Uterus (tissue), 2 donors: ENCODE results near the gene CREBZF.

Experiments
- CTCF ChIP-seq, 4 experiments: fragments of 200-600 bp in 2 of 4; fragments of 450-650 bp in 2 of 4; sonication (generic) in 2 of 4; IDR thresholded peaks; one replicate each; pipeline ENCODE4 v1.5.1; 2016 to 2019; ENCODE audit warnings: antibody characterized with exemption in 4 of 4, mild to moderate bottlenecking in 2 of 4, moderate library complexity in 1 of 4
- POLR2A ChIP-seq, 2 donors: fragments of 450-650 bp; IDR thresholded peaks; one replicate each; pipeline ENCODE4 v1.6.1; 2016; ENCODE audit warnings: antibody characterized with exemption in 2 of 2, mild to moderate bottlenecking in 1 of 2, moderate library complexity in 1 of 2

GRCh38 chr11:85651118-85651517 is 13.8 kb downstream of the CREBZF start:
- TF ChIP-seq CTCF (IDR thresholded peaks at IDR 0.05), result no peak
- TF ChIP-seq POLR2A (IDR thresholded peaks at IDR 0.05), result no peak
